WTC11 (cell line): Measurements from ENCODE around the gene IFNGR1. TPM values are rescaled to one million over a fixed set of nuclear protein-coding genes. Genes with fewer than 3 reads are reported as not detected.

ENCODE experiments used
- ATAC-seq: fragments of 200-7000 bp; cut with Tn5 transposase; 2 replicates; pipeline ENCODE4 v1.10.0; 2021; ENCODE audit warnings: mild to moderate bottlenecking, moderate library complexity
- CTCF ChIA-PET: fragments of 300-600 bp; sonication (Branson Sonifier 250); formaldehyde crosslinking; loops from one replicate; lab custom pipeline; 2021; ENCODE audit warnings: antibody characterized with exemption; lab: Charles Lee
- POLR2A ChIA-PET: fragments of 350-600 bp; sonication (Branson Sonifier 250); formaldehyde crosslinking; loops from one replicate; lab custom pipeline; 2021; ENCODE audit warnings: antibody characterized with exemption; lab: Charles Lee
- DNase-seq: peaks from one replicate; pipeline ENCODE4 v3.0.0; 2021; ENCODE audit warnings: low spot score
- H3K27ac Mint-ChIP-seq: 2 replicates; pipeline ENCODE4 v1.8.0; 2021; ENCODE audit warnings: mixed read lengths
- H3K27me3 Mint-ChIP-seq: 2 replicates; pipeline ENCODE4 v1.8.0; 2021; ENCODE audit warnings: low read depth, mild to moderate bottlenecking, moderate library complexity, mixed read lengths
- H3K36me3 Mint-ChIP-seq: 2 replicates; pipeline ENCODE4 v1.8.0; 2021; ENCODE audit warnings: mixed read lengths
- H3K4me1 Mint-ChIP-seq: 2 replicates; pipeline ENCODE4 v1.8.0; 2022; ENCODE audit warnings: mixed read lengths
- H3K4me3 Mint-ChIP-seq: 2 replicates; pipeline ENCODE4 v1.8.0; 2021; ENCODE audit warnings: mild to moderate bottlenecking, moderate library complexity, mixed read lengths
- H3K9me3 Mint-ChIP-seq: 2 replicates; pipeline ENCODE4 v1.8.0; 2021; ENCODE audit warnings: mixed read lengths
- ARID4B ChIP-seq: sonication (generic); formaldehyde crosslinking; IDR thresholded peaks from 2 replicates; pipeline ENCODE4 v1.8.0; 2023; ENCODE audit warnings: missing genetic modification reagents, mild to moderate bottlenecking, borderline replicate concordance
- ATF1 ChIP-seq: sonication (generic); formaldehyde crosslinking; IDR thresholded peaks from 2 replicates; pipeline ENCODE4 v1.8.1; 2023; ENCODE audit warnings: mild to moderate bottlenecking, moderate library complexity, missing genetic modification reagents
- E2F1 ChIP-seq: sonication (generic); formaldehyde crosslinking; IDR thresholded peaks from 2 replicates; pipeline ENCODE4 v1.8.0; 2022; ENCODE audit warnings: mild to moderate bottlenecking, missing genetic modification reagents
- E2F5 ChIP-seq: sonication (generic); formaldehyde crosslinking; IDR thresholded peaks from 2 replicates; pipeline ENCODE4 v1.8.1; 2022; ENCODE audit warnings: mild to moderate bottlenecking, moderate library complexity, missing genetic modification reagents
- ELF4 ChIP-seq: sonication (generic); formaldehyde crosslinking; IDR thresholded peaks from 2 replicates; pipeline ENCODE4 v1.8.1; 2022; ENCODE audit warnings: low read depth, mild to moderate bottlenecking, moderate library complexity, missing genetic modification reagents
- EMX1 ChIP-seq: fragments of 250-450 bp; sonication (Bioruptor Pico); IDR thresholded peaks from 2 replicates; pipeline ENCODE4 v1.8.0; 2021; ENCODE audit warnings: mild to moderate bottlenecking
- ETV6 ChIP-seq: sonication (generic); formaldehyde crosslinking; IDR thresholded peaks from 2 replicates; pipeline ENCODE4 v1.8.1; 2022; ENCODE audit warnings: mild to moderate bottlenecking, missing genetic modification reagents
- HMGA2 ChIP-seq: fragments of 250-450 bp; sonication (Bioruptor Pico); IDR thresholded peaks from 2 replicates; pipeline ENCODE4 v1.4.0; 2021; ENCODE audit warnings: mild to moderate bottlenecking, moderate library complexity
- MXD4 ChIP-seq: fragments of 250-450 bp; sonication (Bioruptor Pico); IDR thresholded peaks from 2 replicates; pipeline ENCODE4 v1.8.0; 2021; ENCODE audit warnings: mild to moderate bottlenecking, moderate library complexity, borderline replicate concordance
- NFYB ChIP-seq: sonication (generic); formaldehyde crosslinking; conservative IDR thresholded peaks from 2 replicates; pipeline ENCODE4 v1.8.0; 2022; ENCODE audit warnings: low read depth, missing genetic modification reagents
- NR3C1 ChIP-seq: sonication (generic); formaldehyde crosslinking; conservative IDR thresholded peaks from 2 replicates; pipeline ENCODE4 v1.8.1; 2023; ENCODE audit warnings: low read depth, mild to moderate bottlenecking, missing genetic modification reagents
- OVOL2 ChIP-seq: fragments of 250-450 bp; sonication (Bioruptor Pico); IDR thresholded peaks from 2 replicates; pipeline ENCODE4 v1.9.0; 2021; ENCODE audit warnings: mild to moderate bottlenecking, borderline replicate concordance
- SMAD3 ChIP-seq: sonication (generic); formaldehyde crosslinking; IDR thresholded peaks from 2 replicates; pipeline ENCODE4 v1.8.0; 2022; ENCODE audit warnings: missing genetic modification reagents, mild to moderate bottlenecking, borderline replicate concordance
- STAT6 ChIP-seq: sonication (generic); formaldehyde crosslinking; conservative IDR thresholded peaks from 2 replicates; pipeline ENCODE4 v1.8.1; 2023; ENCODE audit warnings: mild to moderate bottlenecking, low read depth, missing genetic modification reagents, moderate library complexity
- ZBTB43 ChIP-seq: sonication (generic); formaldehyde crosslinking; IDR thresholded peaks from 2 replicates; pipeline ENCODE4 v1.8.1; 2023; ENCODE audit warnings: mild to moderate bottlenecking, missing genetic modification reagents
- ZMAT4 ChIP-seq: fragments of 250-450 bp; sonication (Bioruptor Pico); IDR thresholded peaks from 2 replicates; pipeline ENCODE4 v1.9.0; 2021; ENCODE audit warnings: mild to moderate bottlenecking
- ZNF232 ChIP-seq: sonication (generic); formaldehyde crosslinking; IDR thresholded peaks from 2 replicates; pipeline ENCODE4 v1.8.0; 2022; ENCODE audit warnings: mild to moderate bottlenecking, missing genetic modification reagents
- ZNF281 ChIP-seq: sonication (generic); formaldehyde crosslinking; IDR thresholded peaks from 2 replicates; pipeline ENCODE4 v1.8.0; 2023; ENCODE audit warnings: mild to moderate bottlenecking, missing genetic modification reagents
- ZNF317 ChIP-seq: sonication (generic); formaldehyde crosslinking; IDR thresholded peaks from 2 replicates; pipeline ENCODE4 v1.8.1; 2023; ENCODE audit warnings: low read depth, mild to moderate bottlenecking, moderate library complexity, missing genetic modification reagents, borderline replicate concordance
- ZNF512 ChIP-seq: sonication (generic); formaldehyde crosslinking; IDR thresholded peaks from 2 replicates; pipeline ENCODE4 v1.8.1; 2022; ENCODE audit warnings: missing genetic modification reagents, borderline replicate concordance
- total RNA-seq: library from RNA; stranded (reverse); gene quantifications from 3 replicates; pipeline ENCODE4 v1.2.3, GENCODE V29; 2021

Gene IFNGR1
- total RNA-seq, 1 experiment from 2014 or later, result 17.6 TPM

GRCh38 chr6:137155830-137156229 lies 63.4 kb downstream of the IFNGR1 start:
- Mint-ChIP-seq H3K36me3 (peaks cover 17% of the 10 kb centered on the region), H3K4me1 (no peaks in the 10 kb centered on the region), H3K27me3 (peaks cover 6% of the 10 kb centered on the region), H3K9me3 (peaks cover 75% of the 10 kb centered on the region), H3K4me3 (no peak overlapping the region), H3K27ac (no peak overlapping the region)
- CTCF ChIA-PET, result no interaction called here
- DNase-seq, result no peak
- no peak for TF ChIP-seq ATF1 (CRISPR knock-in tag)
- no peak for TF ChIP-seq MXD4
- no peak for ATAC-seq
- POLR2A ChIA-PET, result no interaction called here

- Mint-ChIP-seq H3K27me3 (no peaks in the 10 kb centered on the region), H3K4me3 (no peak overlapping the region), H3K27ac (no peak overlapping the region), H3K4me1 (no peaks in the 10 kb centered on the region), H3K36me3 (no peaks in the 10 kb centered on the region), H3K9me3 (peaks cover 40% of the 10 kb centered on the region)
- POLR2A ChIA-PET, result no interaction called here
- CTCF ChIA-PET, result no interaction called here
- ATAC-seq (no peak), DNase-seq (no peak)
- TF ChIP-seq ZNF512 (CRISPR knock-in tag), result no peak
- TF ChIP-seq ELF4 (CRISPR knock-in tag), result no peak
- no peak for TF ChIP-seq EMX1 (CRISPR knock-in tag)
- no peak for TF ChIP-seq ZMAT4 (CRISPR knock-in tag)
- no peak for TF ChIP-seq NFYB (CRISPR knock-in tag)
- TF ChIP-seq SMAD3 (CRISPR knock-in tag), result no peak
- no peak for TF ChIP-seq ZBTB43 (CRISPR knock-in tag)
- no peak for TF ChIP-seq NR3C1 (CRISPR knock-in tag)
- no peak for TF ChIP-seq E2F1 (CRISPR knock-in tag)
- no peak for TF ChIP-seq ZNF281
- TF ChIP-seq HMGA2 (CRISPR knock-in tag), result no peak
- no peak for TF ChIP-seq ZNF317 (CRISPR knock-in tag)
- no peak for TF ChIP-seq ZNF232 (CRISPR knock-in tag)
- TF ChIP-seq E2F5 (CRISPR knock-in tag), result no peak
- no peak for TF ChIP-seq OVOL2 (CRISPR knock-in tag)
- TF ChIP-seq ETV6 (CRISPR knock-in tag), result no peak
- no peak for TF ChIP-seq ARID4B (CRISPR knock-in tag)
- TF ChIP-seq STAT6 (CRISPR knock-in tag), result no peak
Measured at GRCh38 chr6:137150072-137150471, 69.1 kb downstream of the IFNGR1 start.
